GM18520 (cell line): ENCODE data around the gene NANP.
"Not testable (repeated sequence)": the region's sequence is repeated elsewhere in the genome, so short reads cannot be mapped to it uniquely, and the experiment has no call there.

ENCODE experiments used
- ATAC-seq: cut with Tn5 transposase; IDR thresholded peaks from one replicate; pipeline ENCODE4 v1.9.1; 2021; ENCODE audit not compliant: unreplicated experiment

Gene NANP, protein sequence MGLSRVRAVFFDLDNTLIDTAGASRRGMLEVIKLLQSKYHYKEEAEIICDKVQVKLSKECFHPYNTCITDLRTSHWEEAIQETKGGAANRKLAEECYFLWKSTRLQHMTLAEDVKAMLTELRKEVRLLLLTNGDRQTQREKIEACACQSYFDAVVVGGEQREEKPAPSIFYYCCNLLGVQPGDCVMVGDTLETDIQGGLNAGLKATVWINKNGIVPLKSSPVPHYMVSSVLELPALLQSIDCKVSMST

DNA sequence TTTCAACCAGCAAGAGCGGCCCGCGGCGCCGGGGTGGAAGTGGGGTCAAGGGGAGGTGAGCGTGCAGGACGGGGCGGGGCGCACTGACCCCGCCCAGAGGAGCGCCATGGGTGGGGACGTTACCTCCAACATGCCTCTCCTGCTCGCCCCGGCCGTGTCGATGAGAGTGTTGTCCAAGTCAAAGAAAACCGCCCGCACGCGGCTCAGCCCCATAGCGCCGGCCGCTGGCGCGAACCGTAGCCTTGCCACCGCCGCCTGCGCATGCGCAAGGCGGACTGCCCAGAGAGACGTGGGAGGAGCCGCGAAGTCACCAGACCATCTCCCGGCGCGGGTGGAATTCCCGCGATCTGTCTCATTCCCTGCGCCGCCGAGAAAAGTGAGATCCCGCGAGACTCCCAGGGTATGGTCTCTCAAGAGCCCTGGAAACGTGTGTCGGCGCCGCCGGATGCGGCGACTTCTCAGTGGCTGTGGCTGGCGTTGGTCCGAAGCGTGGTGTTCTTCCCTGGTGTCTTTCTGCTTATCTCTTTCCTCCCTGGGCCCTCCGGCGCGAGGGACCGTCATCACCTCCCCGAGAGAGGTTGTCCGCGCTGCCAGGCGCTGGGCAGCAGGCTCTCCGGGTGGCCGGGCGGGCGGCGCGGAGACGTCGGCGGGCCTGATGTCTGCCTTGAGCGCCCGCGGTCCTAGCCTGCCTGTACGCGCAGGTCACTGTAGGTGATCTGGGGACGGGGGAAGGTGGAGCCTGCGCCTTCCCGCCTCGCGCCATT, at the start of gene NANP:
Gene NANP, minus strand, starts transcription at position 279 of the 764 bp plus-strand sequence. Its CDS starts 66 bp downstream, at position 213.
- peak; percentile 81 for ATAC-seq

DNA sequence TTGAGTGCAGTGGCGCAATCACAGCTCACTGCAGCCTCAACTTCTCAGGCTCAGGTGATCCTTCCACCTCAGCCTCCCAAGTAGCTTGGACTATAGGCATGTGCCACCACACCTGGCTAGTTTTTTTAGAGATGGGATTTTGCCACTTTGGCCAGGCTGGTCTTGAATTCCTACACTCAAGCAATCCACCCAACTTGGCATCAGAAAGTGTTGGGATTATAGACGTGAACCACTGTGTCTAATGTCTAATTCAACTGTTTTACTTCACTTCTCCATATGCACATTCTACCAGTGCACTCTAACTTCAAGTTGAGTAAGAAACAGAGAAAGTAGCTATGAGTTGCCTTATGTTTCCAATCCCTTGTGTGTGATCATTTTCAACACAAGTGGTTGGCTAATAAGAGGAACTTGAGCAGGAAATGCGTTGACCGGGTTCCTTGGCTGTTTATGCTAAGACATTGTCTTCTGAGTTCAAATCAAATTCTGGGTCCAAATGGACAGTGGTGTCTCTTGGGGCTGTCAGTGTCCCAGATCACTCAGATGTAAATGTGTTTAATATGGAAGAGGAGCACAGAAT, 48.9 kb upstream of the NANP start:
- no peak for ATAC-seq

DNA sequence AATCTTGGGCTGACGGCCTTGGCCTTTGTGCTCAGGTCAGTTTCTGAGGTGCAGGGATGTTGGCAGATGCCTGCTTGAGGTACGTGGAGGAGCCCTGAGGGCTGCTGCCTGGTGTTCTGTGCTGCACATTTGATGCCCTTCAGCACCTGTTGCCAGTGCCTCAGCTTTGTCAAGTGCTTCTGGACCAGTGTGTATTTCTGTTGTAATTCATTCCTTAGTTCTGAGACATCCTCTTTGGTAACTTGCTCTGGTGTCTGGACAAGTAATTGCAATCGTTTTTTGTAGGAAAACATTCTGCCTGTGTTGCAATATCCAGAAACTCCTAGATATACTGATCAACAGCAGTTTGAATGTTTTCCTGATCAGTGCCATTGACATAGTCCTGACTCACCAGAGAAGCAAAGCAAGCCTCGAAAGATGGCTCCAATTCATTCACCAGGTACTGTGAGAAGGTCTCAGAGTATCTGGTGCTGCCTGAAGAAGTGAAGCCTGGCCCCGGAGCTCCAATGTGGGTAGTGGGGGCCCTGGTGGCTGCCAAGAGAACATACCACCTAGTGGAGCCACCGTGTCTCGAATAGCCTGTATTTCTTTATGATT, 46.1 kb upstream of the NANP start:
- ATAC-seq, result no peak

DNA sequence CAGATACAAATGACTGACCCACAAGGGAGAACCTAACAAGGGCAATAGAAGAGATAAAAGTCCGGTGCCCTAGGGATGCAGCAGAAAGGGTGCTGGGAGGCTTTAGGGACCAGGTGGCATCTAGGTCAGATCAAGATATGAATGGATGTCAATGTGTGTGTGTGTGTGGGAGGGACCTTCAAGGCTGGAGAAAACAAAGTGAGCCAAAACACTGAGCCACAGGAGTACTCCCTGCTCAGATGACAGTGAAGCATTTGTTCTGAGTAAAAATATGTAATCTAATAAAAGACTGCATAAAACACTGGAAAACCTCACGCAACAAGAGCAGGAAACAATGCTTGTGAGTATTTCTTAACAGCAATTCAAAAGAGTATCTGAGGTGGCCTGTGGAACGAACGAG, 44.6 kb upstream of the NANP start:
- no peak for ATAC-seq

DNA sequence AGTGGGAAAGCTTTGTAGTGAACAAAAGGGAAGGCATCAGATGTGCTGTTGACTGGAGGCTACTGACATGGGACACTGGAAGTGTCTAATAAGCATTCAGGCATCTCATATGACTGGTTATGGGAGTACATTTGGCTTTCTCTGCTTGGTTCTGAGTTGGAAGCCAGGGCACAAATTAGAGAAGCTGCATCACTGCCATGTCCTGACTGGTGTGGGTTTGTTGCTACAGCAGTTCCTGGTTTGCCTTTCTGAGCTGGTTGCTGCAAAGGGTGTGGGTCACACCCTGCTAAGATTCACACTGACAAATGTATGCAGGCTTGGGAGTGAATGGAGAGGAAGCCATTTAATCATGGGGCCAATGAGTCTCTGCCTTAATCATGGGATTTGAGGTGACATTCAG, 36.2 kb upstream of the NANP start:
- no peak for ATAC-seq

DNA sequence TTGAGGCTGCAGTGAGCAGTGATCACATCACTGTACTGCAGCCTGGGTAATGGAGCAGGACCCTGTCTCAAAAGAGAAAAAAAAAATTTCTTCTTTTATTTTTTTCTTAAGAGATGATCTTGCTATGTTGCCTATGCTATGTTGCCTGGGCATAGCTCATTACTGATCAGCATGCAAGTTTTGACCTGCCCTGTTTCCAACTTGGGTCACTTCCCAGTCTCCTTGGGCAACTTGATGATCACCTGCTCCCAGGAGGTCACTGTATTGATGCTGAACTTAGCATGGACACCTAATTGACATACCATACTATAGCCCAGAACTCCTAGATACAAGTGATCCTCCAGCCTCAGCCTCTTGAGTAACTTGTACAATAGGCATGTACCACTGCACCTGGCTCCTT, 30.7 kb upstream of the NANP start:
- no peak for ATAC-seq

DNA sequence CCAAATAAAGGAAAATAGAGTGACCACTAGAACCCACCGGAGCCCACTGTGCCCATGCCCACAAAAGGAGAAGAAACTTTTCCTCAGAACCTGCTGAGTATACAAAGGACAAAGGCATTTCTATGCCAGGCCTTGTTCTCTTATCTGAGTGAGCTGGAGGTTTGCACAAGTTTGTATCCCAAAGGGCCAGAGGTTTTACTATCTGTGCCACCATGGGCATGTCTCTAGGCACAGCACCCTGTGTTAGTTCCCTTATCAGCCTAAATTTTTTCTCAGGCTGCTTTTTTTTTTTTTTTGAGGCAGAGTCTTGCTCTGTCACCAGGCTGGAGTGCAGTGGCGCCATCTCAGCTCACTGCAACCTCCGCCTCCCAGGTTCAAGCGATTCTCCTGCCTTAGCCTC, 29.1 kb upstream of the NANP start:
- not testable (repeated sequence) for ATAC-seq

DNA sequence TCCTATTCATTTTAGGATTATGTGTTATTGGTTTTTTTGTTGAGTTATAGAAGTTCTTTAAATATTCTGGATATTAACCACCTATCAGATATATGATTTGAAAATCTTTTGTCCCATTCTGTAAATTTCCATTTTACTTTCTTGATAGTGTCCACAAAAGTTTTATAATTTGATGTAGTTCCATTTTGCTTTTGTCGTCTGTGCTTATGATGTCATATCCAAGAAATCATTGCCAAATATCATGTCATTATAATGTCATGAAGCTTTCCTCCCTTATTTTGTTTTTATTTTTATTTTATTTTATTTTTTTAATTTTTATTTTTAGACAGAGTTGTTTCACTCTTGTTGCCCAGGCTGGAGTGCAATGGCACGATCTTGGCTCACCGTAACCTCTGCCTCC, 21.0 kb upstream of the NANP start:
- ATAC-seq, result no peak

DNA sequence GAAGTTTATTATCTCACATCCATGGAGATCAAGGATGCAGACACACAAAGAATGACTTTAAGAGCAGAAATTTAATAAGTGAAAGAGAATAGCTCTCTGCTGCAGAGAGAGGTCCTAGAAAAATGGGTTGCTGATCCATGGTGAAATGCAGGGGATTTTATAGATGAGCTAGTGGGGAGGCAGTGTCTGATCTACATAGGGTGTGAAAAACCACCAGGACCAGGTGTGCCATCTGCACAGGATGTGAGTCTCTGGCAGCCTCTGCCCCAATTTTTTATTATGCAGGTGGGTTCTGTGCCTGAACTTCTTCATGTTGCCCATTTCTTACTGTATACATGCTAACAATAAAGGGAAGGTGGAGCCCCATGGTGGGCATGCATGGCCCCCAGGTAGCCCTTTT, 19.9 kb upstream of the NANP start:
- ATAC-seq, result peak; percentile 77

DNA sequence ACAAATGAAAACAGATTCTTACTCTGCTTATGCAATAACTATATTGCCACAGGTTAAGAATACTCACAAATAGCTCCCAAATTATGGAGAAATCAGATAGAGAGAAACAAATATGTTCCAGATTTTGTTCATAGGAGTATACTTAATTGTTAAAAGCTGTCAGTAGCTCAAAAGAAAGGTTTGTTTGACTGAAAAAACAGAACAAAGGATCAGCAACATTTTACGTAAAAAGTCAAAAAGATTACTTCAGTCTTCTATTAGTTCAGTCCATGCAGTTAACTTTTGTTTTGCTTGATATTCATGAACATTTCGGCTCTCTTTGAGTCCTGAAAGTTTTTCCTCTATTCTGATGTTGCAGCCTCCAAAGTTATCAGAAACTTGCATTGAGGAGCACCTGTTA, 13.4 kb upstream of the NANP start:
- ATAC-seq, result no peak

DNA sequence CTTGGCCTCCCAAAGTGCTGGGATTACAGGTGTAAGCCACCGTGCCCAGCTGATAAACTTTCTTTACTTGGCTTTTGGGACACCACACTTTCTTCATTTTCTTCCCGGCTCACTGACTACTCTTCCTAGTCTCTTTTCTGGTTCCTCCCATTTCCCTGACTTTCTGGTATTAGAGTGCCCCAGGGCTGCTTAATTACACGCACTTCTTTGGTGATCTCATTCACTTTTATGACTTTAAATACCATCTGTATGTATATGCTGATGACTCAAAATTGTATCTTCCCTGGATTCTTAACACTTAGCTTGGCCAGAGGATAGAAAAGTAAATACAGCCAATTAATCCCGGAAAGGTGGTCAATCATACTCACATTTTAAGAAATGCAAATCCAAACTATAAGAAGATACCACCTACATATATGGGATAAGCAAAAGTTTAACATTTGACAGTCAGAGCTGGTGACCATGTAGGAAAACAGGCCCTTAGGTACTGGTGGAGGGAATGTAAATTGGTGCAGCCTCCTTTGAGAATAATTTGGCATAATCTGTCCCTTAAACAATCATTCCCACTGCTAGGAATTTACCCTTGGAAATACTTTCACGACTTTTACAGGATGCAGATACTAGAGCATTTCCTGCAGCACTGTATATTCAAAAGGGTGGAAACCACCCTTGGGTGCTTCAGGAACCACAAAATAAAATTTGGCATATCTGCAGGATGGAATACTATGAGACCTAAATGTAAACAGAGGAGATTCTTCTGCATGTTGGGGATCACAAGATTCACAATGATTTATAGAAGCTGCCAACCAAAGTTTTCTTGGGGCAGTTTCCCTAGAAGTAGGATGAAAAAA, 9.4 kb upstream of the NANP start:
- ATAC-seq, result no peak

DNA sequence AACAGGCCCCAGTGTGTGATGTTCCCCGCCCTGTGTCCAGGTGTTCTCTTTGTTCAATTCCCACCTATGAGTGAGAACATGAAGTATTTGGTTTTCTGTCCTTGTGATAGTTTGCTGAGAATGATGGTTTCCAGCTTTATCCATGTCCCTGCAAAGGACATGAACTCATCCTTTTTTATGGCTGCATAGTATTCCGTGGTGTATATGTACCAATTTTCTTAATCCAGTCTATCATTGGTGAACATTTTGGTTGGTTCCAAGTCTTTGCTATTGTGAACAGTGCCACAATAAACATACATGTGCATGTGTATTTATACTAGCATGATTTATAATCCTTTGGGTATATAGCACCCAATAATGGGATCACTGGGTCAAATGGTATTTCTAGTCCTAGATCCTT, 6.8 kb upstream of the NANP start:
- not testable (repeated sequence) for ATAC-seq

DNA sequence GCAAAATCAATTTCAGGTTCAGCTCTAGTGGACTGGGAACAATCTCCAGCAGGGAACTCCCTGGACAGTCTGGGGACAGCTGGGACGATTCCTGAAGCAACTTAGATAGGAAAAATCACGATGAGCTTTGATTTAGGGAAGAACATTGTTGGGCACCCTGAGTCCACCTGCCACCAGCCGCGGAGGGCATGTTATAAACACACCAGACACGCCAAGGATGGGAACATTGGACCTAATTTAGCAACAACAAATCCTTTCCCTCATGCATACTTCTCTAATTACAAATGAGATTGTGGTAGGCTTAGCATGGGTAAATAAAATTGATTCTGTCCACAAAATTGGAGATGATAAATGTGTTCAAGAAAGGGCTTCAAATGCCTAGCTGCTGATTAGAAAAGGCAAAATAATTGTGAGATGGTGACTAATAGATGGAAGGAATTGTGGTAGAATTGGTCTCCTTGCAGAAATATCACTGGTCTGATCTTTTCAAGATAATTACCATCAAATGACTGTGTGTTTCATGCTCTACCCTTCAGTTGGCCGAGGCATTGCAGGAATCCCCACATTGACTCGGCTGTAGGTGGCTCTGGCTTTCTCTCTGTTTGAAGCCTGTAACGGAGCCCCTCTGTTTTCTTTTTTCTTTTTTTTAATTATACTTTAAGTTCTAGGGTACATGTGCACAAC, 6.1 kb upstream of the NANP start:
- ATAC-seq, result no peak

DNA sequence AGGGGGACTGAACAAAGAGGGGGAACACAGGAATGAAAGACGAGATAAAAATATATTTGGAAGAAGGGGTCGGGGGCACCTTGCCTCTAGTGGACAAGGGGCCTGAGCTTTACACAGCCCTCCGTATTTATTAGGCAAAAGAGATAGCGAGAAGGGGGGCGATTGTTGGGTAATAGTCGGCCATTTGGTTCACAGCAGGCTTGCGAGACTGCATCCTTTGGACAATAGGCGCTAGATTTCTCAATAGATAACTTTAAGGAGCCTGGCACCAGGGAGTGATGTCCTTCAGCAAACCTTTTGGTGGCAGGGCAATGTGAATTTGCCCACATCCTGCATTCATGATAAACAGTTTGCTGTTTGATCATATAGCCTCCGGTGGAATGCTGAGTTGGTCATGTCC, 3.0 kb upstream of the NANP start:
- no peak for ATAC-seq

DNA sequence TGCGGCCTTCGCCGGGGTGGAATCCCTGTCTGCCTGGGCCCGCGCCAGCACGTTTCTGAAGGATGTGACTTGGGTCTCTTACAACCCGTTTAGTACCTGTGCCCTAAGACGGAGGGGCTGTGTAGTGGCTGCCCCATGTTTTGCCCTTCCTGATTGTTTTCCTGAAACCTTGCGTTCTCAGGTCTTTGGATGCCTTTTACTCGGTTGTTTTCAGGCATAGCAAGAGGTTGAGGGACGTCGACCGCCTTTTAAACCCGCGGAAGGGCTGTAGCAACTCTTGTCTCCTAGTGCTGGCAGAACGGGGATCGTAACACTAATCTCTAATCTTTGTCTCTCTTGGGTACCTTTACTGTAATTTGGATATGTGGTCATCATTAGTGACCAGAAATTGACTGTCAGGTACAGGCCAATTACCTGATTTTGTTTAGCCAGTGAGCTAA, 706 bp upstream of the NANP start:
- no peak for ATAC-seq

DNA sequence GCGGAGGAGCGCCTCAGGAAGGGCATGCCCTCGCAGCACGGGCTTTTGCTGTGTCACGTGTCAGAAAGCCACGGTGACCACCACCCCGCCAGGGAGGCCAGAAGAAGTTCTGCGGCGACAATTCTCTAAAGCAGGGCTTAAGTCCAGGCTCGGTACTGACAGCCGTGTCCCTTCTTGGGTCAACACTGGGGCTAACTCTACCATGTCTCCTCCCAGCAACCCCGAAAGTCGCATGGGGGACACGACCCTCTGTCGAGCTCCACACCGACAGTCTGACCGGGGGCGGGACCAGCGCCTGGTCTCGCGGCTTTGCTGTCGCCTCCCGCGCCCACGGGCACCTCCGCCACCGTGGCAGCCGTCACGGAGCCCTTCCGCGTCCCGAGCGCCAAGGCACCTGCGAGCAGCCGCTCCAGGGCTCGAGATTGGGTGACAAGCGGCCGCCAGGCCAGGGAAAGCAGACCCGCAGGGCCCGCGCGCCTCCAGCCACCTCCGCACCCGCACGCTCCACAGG, 534 bp downstream of the NANP start:
- ATAC-seq, result peak; percentile 7

DNA sequence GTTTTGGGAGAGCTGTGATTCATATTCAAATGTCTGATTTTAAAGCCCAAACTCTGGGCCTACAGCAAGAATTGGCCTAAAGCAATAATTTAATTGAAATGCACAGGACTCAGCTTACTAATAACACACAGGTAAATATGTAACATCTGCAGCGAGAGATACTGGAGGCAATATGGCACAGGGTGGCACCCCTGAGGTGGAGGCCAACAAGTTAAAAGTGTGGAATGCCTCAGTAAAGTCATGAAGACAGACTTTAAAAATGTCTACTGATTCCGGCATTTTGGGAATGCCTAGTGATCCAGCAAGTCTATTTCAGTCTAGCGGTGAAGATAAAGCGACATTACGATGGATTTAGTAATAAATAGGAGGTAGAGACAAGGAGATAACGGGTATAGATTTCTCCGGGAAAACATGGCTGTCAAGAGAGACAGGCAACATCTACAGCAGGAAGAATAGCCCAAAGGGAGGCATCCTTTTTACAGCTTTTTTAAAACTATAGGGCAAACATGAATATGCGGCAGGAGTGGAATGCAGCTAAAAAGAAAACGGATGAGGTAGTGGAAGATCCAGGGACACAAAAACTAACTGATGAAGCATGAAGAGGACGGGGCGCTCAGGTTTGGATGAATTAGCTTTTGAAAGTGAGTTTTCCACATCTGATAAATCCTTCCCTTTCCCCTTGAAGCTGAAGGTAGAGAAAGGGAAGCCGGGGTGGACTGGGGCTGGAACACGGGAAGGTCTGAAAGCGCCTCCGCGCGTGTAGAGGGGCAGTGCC, 1.2 kb downstream of the NANP start:
- no peak for ATAC-seq

DNA sequence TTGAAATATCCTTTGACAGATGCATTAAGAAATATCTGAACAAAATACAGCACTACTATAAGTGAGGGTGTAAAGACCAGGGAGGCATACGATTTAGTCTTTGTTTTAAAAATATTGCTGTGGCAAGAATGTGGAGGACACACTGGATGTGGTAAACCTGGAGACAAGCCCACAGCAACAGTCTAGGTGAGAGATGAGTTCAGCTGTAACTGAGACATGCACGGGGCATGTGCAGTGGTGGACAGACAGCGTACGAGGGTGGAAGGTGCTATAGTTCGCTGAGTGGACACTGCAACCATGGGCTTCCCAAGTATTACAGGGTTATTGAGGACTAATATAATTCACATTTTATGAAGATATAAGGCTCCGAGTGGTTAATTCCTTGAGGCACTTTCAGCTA, 1.8 kb downstream of the NANP start:
- no peak for ATAC-seq

DNA sequence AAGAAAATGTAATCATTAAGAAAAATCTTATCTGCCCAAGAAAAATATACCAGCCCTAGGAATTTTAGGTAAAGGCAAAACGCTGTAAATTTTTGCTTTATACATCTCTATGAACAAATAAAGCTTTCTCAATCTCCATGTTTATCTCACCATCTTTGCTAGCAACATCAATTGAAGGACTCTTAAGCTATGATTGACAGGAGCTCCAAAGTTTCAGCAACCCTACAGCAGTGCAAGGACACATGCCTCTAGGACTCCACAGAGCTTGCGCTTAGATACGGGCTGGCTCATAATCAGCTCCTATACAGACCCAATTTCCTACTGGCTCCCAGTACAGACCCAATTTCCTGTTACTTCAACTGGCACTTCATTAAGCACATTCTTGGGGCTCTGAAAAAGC, 4.3 kb downstream of the NANP start:
- no peak for ATAC-seq
